RKO (cell line): Measurements from ENCODE around the gene TEDDM1.
"Not testable (repeated sequence)": the region's sequence is repeated elsewhere in the genome, so short reads cannot be mapped to it uniquely, and the experiment has no call there.

Experiments
- DNase-seq: peaks from one replicate; pipeline ENCODE4 v3.0.0-alpha.2; 2016; ENCODE audit warnings: low spot score

Gene TEDDM1

GRCh38 chr1:182380199-182380598, 20.3 kb downstream of the TEDDM1 start:
- DNase-seq: no peak

DNA sequence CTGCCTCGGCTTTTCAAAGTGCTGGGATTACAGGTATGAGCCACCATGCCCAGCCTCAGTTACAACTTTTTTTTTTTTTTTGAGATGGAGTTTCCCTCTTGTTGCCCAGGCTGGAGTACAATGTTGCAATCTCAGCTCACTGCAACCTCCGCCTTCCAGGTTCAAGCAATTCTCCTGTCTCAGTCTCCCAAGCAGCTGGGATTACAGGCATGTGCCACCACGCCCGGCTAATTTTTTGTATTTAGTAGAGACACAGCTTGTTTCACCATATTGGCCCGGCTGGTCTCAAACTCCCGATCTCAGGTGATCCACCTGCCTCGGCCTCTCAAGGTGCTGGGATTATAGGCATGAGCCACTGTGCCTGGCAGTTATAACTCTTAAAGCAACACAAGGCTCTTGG, 20.7 kb downstream of the TEDDM1 start:
- not testable (repeated sequence) for DNase-seq

- DNase-seq: no peak
Observed at GRCh38 chr1:182376936-182377574, 23.4 kb downstream of the TEDDM1 start.

DNA sequence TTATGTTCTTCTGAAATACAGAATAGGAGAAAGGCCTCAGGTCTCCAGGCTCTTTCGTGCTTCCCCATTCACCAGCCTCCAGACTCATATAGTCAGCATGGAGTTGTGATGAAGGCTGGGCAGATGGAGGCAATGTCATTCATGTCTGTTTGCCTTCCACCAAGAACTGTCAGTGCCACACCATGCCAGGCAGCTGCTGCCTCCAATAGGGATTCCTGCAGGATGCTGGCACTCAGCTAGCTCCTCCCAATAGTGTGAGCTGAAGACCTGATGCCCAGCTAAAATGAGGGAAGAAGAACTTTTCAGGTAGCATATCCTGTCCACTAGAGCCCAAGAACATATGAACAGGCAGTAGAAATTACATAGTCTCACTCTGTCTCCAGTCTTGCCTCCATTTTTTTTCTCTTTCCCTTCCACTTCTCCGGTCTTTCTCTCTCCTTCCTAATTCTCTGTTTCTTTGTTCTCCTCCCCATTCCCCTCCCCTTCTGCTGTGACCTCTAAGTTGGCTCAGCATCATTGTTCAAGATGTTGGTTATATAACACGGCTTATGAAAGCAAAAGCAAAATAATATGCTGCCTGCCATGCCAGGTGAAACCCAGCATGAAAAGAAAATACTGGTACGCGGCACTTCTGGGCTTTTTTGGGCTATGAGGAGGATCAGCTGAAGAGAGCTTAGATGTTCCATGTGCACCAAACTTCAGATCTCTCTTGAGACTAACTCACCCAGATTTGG, 26.2 kb downstream of the TEDDM1 start:
- DNase-seq: no peak

DNA sequence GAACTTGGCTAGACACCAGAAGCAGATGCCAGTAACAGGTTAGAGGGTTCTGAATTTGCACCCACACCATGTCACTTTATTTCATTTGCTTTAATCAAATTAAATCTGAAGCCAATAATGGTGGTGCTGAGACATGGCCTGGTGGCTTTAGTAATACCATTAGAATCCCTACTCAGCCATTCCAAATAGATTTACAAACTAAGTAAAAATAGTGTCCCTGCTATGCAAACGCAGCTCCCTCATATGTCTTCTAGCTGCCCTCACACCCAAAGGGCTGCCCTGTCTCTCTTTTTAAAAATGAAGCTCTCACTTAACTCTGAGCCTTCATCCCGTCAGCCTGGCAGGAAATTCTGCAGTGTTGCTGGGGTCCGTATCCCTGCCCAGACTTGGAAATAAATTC, 29.9 kb downstream of the TEDDM1 start:
- DNase-seq: no peak

DNA sequence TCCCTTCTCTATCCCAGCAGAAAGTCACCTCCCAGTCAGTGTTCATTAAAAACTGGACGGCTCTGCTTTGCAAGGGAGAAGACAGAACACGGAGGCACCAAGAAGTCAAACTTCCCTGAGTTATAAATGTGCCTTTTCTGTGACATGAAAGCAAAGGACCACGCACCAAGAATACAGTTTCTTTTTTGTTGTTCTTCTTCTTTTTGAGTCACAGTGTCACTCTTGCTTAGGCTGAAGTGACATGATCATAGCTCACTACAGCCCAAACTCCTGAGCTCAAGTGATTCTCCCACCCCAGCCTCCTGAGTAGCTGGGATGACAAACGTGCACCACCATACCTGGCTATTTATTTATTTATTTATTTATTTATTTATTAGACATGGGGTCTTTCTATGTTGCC, 31.6 kb downstream of the TEDDM1 start:
- no peak for DNase-seq

DNA sequence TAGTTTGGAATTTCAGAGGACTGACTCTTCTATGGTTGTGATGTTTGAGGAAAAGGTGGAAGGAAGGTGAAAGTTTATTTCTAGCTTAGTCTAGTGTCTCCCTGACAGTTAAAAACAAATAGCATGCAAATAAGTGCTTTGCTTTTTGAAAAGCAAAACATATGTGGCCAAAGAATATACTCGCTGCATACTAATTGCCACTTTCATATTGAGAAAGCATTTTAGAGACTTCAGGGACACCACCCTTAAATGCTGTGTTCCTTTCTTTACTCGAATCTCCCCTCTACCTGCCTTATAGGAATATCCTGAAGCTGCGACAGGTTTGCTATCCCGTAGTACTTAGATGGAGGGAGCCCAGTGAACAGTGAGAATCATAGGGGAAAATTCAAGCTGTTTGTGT, 32.1 kb downstream of the TEDDM1 start:
- no peak for DNase-seq

- no peak for DNase-seq
Observed at GRCh38 chr1:182367926-182368325, 32.5 kb downstream of the TEDDM1 start.

GRCh38 chr1:182366596-182366995, 33.9 kb downstream of the TEDDM1 start:
- no peak for DNase-seq

DNA sequence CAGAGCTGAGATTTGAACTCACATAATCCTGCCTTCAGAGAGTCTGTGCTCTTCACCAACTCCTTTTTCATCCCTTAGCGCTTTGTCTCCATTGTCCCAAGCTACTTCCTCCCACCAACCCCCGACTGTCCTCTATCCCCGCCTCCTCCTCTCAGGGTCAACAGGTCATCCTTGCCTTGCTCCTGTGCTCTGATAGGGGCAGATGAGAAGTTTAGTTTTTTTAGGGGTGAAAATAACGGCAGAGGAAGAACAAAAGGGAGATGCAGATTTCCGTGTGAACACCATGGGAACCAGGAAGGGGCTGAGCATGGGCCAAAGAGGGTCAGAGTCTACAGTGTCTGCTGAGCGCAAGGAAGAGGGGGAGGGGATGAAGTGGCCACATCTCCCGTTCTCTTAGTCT, 40.8 kb downstream of the TEDDM1 start:
- no peak for DNase-seq

GRCh38 chr1:182357913-182358312, 42.6 kb downstream of the TEDDM1 start:
- DNase-seq: no peak

DNA sequence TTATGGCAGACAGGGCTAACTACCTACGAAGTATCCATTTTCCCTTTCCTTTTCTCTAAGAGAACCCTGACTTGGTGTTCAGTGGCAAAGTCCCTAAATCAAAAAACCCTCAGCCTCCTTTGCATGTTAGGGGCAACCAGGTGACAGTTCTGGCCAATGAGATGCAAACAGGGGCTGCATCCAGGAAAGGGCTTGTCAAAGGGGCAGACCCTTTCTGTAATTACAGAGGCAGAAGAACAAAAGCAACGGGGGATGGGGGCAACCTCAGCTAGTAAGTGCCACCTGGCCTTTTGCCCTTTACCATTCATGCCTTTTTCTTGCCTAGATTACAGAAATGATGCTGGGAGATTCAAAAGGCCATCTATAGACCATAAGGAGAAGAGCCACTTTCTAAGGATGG, 43.3 kb downstream of the TEDDM1 start:
- DNase-seq: no peak

GRCh38 chr1:182355723-182356098, 44.8 kb downstream of the TEDDM1 start:
- no peak for DNase-seq

DNA sequence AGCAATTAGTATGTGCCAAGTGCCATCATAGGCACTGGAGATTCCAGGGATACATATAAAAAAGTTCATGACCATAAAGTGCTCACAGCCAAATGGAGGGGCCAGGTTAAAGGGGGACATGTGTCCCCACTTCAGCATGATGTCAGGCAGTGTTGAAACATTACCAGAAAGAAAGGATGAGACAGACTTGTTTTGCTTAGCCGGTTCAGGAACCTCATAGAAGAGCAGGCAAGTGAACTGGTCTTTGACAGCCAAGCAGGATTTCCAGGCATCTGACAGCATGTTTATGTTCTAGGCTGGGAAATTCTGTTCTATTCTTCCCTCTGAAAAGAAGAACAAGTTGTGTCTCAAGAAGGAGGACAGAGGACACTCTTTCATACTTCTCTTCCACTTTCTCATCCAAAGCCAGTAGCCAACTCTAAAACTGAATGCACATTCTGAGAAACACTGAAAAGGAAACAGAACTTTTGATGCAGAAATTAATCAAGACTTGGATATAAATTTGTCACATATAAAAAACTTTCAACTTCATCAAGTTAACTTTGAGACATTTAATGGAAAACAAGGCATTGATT, 48.6 kb downstream of the TEDDM1 start:
- no peak for DNase-seq

DNA sequence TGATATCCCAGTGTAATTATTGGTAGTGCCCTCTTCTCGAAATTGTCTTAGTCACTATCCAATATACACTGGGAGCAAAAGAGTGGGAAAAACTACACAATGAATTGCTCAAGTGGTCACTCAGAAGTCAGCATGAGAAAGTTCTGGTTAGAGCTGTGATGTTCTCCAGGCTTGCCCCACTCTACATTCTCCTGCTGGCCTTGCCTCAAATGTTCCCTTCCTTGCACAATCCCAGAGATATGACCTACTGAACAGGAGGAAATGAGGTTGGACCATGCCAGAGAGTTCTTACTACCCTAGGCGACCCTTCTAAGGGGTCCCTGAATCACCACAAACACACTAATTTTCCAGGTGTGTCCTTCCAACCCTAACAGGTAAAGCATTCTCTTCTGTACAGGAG, 49.6 kb downstream of the TEDDM1 start:
- DNase-seq: no peak

DNA sequence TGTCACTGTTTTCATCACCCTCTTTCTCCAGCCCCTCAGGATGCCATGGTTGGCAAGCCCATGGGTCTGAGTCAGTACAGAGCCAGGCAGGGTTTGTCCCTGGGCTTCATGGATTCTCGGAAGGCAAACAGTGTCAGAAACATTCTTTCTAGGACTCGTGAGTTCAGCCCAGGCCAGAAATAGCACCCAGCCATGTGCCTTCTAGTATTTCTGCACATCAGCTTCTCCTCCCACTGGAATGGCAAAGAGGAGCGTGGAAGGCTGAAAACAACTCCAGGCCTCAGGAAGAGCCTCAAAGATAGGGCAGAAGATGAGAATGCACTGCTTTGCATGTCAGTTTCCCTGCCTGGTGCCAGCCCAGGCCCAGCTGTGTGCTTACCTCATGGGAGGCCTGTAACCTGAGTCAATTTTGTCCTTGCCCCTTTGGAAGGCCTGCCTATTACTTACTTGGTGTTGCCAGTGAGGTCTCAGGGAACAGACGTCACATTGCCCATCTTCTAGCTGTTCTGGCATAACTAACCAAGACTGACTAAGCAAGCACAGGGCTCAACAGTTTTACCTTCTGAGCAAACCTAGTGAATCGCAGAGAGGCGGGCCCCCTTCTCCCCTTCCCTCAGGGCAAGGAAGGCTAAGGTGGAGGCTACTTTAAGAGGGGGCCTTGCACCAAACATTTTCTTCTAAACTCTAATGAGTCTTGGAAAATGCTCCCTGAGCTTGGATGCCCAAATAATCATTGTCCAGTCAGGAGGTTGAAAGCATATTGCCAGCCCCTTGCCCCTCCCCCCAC, 51.3 kb downstream of the TEDDM1 start:
- DNase-seq: no peak
